H9 (cell line): Measurements from ENCODE around the gene SH3GL2. TPM values are rescaled to one million over a fixed set of nuclear protein-coding genes. Genes with fewer than 3 reads are reported as not detected.

ENCODE experiments used
- DNase-seq: peaks from one replicate; pipeline ENCODE4 v3.0.0-alpha.2; 2017
- H2AFZ ChIP-seq: one replicate; pipeline ENCODE4 v1.6.1; 2013; ENCODE audit warnings: mild to moderate bottlenecking, low read length, control low read depth, moderate library complexity
- H2AK5ac ChIP-seq: 2 replicates; pipeline ENCODE4 v1.6.1; 2013; ENCODE audit warnings: low read length, control low read depth, mixed read lengths; ENCODE audit not compliant: insufficient read length
- H2BK120ac ChIP-seq: one replicate; pipeline ENCODE4 v1.6.1; 2013; ENCODE audit warnings: low read depth, mild to moderate bottlenecking, low read length, control low read depth, inconsistent platforms; ENCODE audit not compliant: poor library complexity, severe bottlenecking
- H2BK12ac ChIP-seq: 2 replicates; pipeline ENCODE4 v1.6.1; 2013; ENCODE audit warnings: low read length, control low read depth, mixed read lengths, low read depth; ENCODE audit not compliant: insufficient read length
- H2BK15ac ChIP-seq: 2 replicates; pipeline ENCODE4 v1.6.1; 2013; ENCODE audit warnings: low read depth, low read length, control low read depth
- H2BK20ac ChIP-seq: one replicate; pipeline ENCODE4 v1.6.1; 2013; ENCODE audit warnings: low read depth, mild to moderate bottlenecking, low read length, control low read depth, inconsistent platforms; ENCODE audit not compliant: poor library complexity, severe bottlenecking
- H2BK5ac ChIP-seq: 2 replicates; pipeline ENCODE4 v1.6.1; 2013; ENCODE audit warnings: low read length, control low read depth, mixed read lengths; ENCODE audit not compliant: insufficient read length
- H3K14ac ChIP-seq: 2 replicates; pipeline ENCODE4 v1.6.1; 2013; ENCODE audit warnings: low read length, control low read depth; ENCODE audit not compliant: insufficient read depth
- H3K18ac ChIP-seq: 2 replicates; pipeline ENCODE4 v1.6.1; 2013; ENCODE audit warnings: low read depth, mild to moderate bottlenecking, mixed read lengths, low read length, control low read depth; ENCODE audit not compliant: insufficient read length
- H3K23ac ChIP-seq: 2 replicates; pipeline ENCODE4 v1.6.1; 2013; ENCODE audit warnings: low read length, control low read depth, mixed read lengths, low read depth; ENCODE audit not compliant: insufficient read length
- H3K23me2 ChIP-seq: 2 replicates; pipeline ENCODE4 v1.6.1; 2013; ENCODE audit warnings: low read depth, mild to moderate bottlenecking, mixed read lengths, low read length, control low read depth; ENCODE audit not compliant: insufficient read length, poor library complexity, severe bottlenecking
- H3K27ac ChIP-seq: 2 replicates; pipeline ENCODE4 v1.5.1; 2013; ENCODE audit warnings: low read length, control low read depth, mixed read lengths, low read depth; ENCODE audit not compliant: insufficient read length
- H3K27me3 ChIP-seq: 2 replicates; pipeline ENCODE4 v1.6.1; 2013; ENCODE audit warnings: low read length, control low read depth, inconsistent platforms; ENCODE audit not compliant: insufficient read depth
- H3K4ac ChIP-seq: 2 replicates; pipeline ENCODE4 v1.6.1; 2013; ENCODE audit warnings: low read depth, mild to moderate bottlenecking, control low read depth, inconsistent platforms, low read length, moderate library complexity
- H3K4me1 ChIP-seq: 2 replicates; pipeline ENCODE4 v1.6.1; 2013; ENCODE audit warnings: low read length, control low read depth, inconsistent platforms; ENCODE audit not compliant: insufficient read depth
- H3K4me2 ChIP-seq: 2 replicates; pipeline ENCODE4 v1.6.1; 2013; ENCODE audit warnings: low read length, control low read depth, mixed read lengths; ENCODE audit not compliant: insufficient read length, insufficient read depth
- H3K56ac ChIP-seq: 2 replicates; pipeline ENCODE4 v1.6.1; 2013; ENCODE audit warnings: low read depth, mild to moderate bottlenecking, mixed read lengths, low read length, control low read depth; ENCODE audit not compliant: insufficient read length
- H3K79me1 ChIP-seq: 2 replicates; pipeline ENCODE4 v1.6.1; 2013; ENCODE audit warnings: low read depth, mild to moderate bottlenecking, moderate library complexity, low read length, control low read depth, inconsistent platforms; ENCODE audit not compliant: insufficient read depth, poor library complexity, severe bottlenecking
- H3K79me2 ChIP-seq: 2 replicates; pipeline ENCODE4 v1.6.1; 2013; ENCODE audit warnings: low read length, control low read depth, inconsistent platforms; ENCODE audit not compliant: insufficient read depth
- H3K9ac ChIP-seq: 2 replicates; pipeline ENCODE4 v1.6.1; 2013; ENCODE audit warnings: low read length, control low read depth, mixed read lengths; ENCODE audit not compliant: insufficient read length; ENCODE audit errors: extremely low read depth
- H3K9me3 ChIP-seq: one replicate; pipeline ENCODE4 v1.6.1; 2013; ENCODE audit warnings: low read depth, low read length, inconsistent platforms; ENCODE audit not compliant: control insufficient read depth
- H3T11ph ChIP-seq: one replicate; pipeline ENCODE4 v1.6.1; 2013; ENCODE audit warnings: mild to moderate bottlenecking, low read length, control low read depth, inconsistent platforms
- H4K20me1 ChIP-seq: one replicate; pipeline ENCODE4 v1.6.1; 2013; ENCODE audit not compliant: control insufficient read depth, insufficient read length, insufficient read depth
- H4K5ac ChIP-seq: 2 replicates; pipeline ENCODE4 v1.6.1; 2013; ENCODE audit warnings: low read depth, mild to moderate bottlenecking, mixed read lengths, low read length, control low read depth; ENCODE audit not compliant: insufficient read length
- H4K8ac ChIP-seq: replicated peaks from 2 replicates; pipeline ENCODE4 v1.6.1; 2013; ENCODE audit warnings: low read length, control low read depth, mixed read lengths, low read depth; ENCODE audit not compliant: insufficient read length
- H4K91ac ChIP-seq: 2 replicates; pipeline ENCODE4 v1.6.1; 2013; ENCODE audit warnings: low read depth, mild to moderate bottlenecking, moderate library complexity, mixed read lengths, low read length, control low read depth; ENCODE audit not compliant: insufficient read length
- H3K27ac Mint-ChIP-seq, 3 experiments: 2 replicates in 2 of 3; 3 replicates in 1 of 3; pipeline ENCODE4 v1.8.0; 2020 to 2021; ENCODE audit warnings: mixed read lengths in 3 of 3, mild to moderate bottlenecking in 1 of 3, moderate library complexity in 1 of 3
- H3K27me3 Mint-ChIP-seq: 2 replicates; pipeline ENCODE4 v1.8.0; 2021; ENCODE audit warnings: low read depth, mild to moderate bottlenecking, moderate library complexity, mixed read lengths
- H3K36me3 Mint-ChIP-seq, 3 experiments: 2 replicates in 2 of 3; 3 replicates in 1 of 3; pipeline ENCODE4 v1.8.0; 2020 to 2021; ENCODE audit warnings: low read depth in 3 of 3, mixed read lengths in 3 of 3; ENCODE audit not compliant: insufficient read depth in 1 of 3
- H3K4me1 Mint-ChIP-seq, 2 experiments: 2 replicates each; pipeline ENCODE4 v1.8.0; 2020; ENCODE audit warnings: mixed read lengths in 2 of 2
- H3K4me3 Mint-ChIP-seq, 2 experiments: 2 replicates in 1 of 2; 3 replicates in 1 of 2; pipeline ENCODE4 v1.8.0; 2020 to 2021; ENCODE audit warnings: mild to moderate bottlenecking in 2 of 2, mixed read lengths in 2 of 2, moderate library complexity in 1 of 2
- H3K9me3 Mint-ChIP-seq, 2 experiments: 2 replicates in 1 of 2; 3 replicates in 1 of 2; pipeline ENCODE4 v1.8.0; 2020; ENCODE audit warnings: mild to moderate bottlenecking in 2 of 2, mixed read lengths in 2 of 2, moderate library complexity in 1 of 2
- WGBS: extraction: QIAGEN DNeasy Blood & Tissue Kit; methylation state at CpG from one replicate; pipeline ENCODE4 v1.1.7; 2013; ENCODE audit warnings: missing lambda C conversion rate, low lambda C conversion rate, mixed read lengths; ENCODE audit not compliant: insufficient read length; ENCODE audit errors: extremely low coverage; 5-methylcytosine and 5-hydroxymethylcytosine counted together
- total RNA-seq: library from RNA; stranded (reverse); gene quantifications from 2 replicates; pipeline ENCODE4 v1.2.1, GENCODE V29; 2021
- TF ChIP-seq, protein P1 (sequence below): fragments of 200-600 bp; sonication (generic); conservative IDR thresholded peaks from 3 replicates; pipeline ENCODE4 v1.8.0; 2021; ENCODE audit warnings: antibody characterized with exemption, mild to moderate bottlenecking

Gene SH3GL2
- total RNA-seq, 1 experiment from 2014 or later: 6.5 TPM

DNA sequence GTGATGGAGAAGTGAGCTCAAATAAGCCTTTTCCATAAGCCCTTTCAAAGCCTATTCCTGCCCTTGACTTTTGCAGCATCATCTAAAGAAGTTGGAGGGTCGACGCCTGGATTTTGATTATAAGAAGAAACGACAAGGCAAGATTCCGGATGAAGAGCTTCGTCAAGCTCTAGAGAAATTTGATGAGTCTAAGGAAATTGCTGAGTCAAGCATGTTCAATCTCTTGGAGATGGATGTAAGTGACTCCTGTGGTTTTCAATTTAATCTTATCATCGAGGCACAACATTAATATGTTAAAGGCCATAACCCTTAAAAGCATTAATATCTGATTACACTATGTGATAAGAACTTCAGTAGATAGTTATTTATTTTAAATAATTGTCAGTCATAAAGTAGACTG is 210.4 kb downstream of the SH3GL2 start:
- H2BK12ac ChIP-seq: no peak overlapping the region
- DNase-seq: no peak
- H2BK120ac ChIP-seq: no peak overlapping the region
- no peak overlapping the region for H4K5ac ChIP-seq
- Mint-ChIP-seq H3K27me3 (no peaks in the 10 kb centered on the region; the same call in 1 of the 2 replicates), H3K9me3 (no peaks in the 10 kb centered on the region), H3K36me3 (no peaks in the 10 kb centered on the region), H3K4me3 (no peak overlapping the region), H3K4me1 (0 out of 4 replicates have a peak, but pooled peaks cover 0 to 2% of the 10 kb centered on the region in 2 experiments), H3K27ac (no peak overlapping the region)
- H4K91ac ChIP-seq: no peak overlapping the region
- H2BK5ac ChIP-seq: no peak overlapping the region
- H2BK20ac ChIP-seq: no peak overlapping the region
- TF ChIP-seq, protein P1, sequence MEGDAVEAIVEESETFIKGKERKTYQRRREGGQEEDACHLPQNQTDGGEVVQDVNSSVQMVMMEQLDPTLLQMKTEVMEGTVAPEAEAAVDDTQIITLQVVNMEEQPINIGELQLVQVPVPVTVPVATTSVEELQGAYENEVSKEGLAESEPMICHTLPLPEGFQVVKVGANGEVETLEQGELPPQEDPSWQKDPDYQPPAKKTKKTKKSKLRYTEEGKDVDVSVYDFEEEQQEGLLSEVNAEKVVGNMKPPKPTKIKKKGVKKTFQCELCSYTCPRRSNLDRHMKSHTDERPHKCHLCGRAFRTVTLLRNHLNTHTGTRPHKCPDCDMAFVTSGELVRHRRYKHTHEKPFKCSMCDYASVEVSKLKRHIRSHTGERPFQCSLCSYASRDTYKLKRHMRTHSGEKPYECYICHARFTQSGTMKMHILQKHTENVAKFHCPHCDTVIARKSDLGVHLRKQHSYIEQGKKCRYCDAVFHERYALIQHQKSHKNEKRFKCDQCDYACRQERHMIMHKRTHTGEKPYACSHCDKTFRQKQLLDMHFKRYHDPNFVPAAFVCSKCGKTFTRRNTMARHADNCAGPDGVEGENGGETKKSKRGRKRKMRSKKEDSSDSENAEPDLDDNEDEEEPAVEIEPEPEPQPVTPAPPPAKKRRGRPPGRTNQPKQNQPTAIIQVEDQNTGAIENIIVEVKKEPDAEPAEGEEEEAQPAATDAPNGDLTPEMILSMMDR: no peak
- no peaks in the 10 kb centered on the region for H3K27me3 ChIP-seq
- no peak overlapping the region for H3K27ac ChIP-seq
- no peak overlapping the region for H4K8ac ChIP-seq
- H3K4me2 ChIP-seq: no peak overlapping the region
- WGBS: no CpG with 5 or more reads among the region's 6 CpGs
- no peaks in the 10 kb centered on the region for H3K9me3 ChIP-seq
- no peak overlapping the region for H3K56ac ChIP-seq
- H3K79me2 ChIP-seq: no peaks in the 10 kb centered on the region
- H3K79me1 ChIP-seq: no peaks in the 10 kb centered on the region
- no peaks in the 10 kb centered on the region for H3K23me2 ChIP-seq
- no peak overlapping the region for H2BK15ac ChIP-seq
- H3T11ph ChIP-seq: no peak overlapping the region
- H3K23ac ChIP-seq: no peak overlapping the region
- no peak overlapping the region for H2AK5ac ChIP-seq
- H4K20me1 ChIP-seq: no peaks in the 10 kb centered on the region
- H3K14ac ChIP-seq: no peak overlapping the region
- H3K4me1 ChIP-seq: no peaks in the 10 kb centered on the region
- H3K18ac ChIP-seq: no peak overlapping the region
- no peak overlapping the region for H3K9ac ChIP-seq
- no peak overlapping the region for H3K4ac ChIP-seq
- H2AFZ ChIP-seq: no peak overlapping the region
